SK-N-SH (cell line): Measurements from ENCODE around the gene SLC44A5.

Source experiments
- CTCF ChIP-seq: fragments of 200-600 bp; sonication (generic); IDR thresholded peaks from 2 replicates; pipeline ENCODE4 v1.6.1; 2017; ENCODE audit warnings: antibody characterized with exemption, mild to moderate bottlenecking, moderate library complexity
- EZH2phosphoT487 ChIP-seq: fragments of 200-600 bp; sonication (generic); IDR thresholded peaks from 2 replicates; pipeline ENCODE4 v1.6.1; 2017; ENCODE audit warnings: low read depth, mixed run types, mild to moderate bottlenecking, antibody characterized with exemption, moderate library complexity, borderline replicate concordance
- JUND ChIP-seq: IDR thresholded peaks from 2 replicates; pipeline ENCODE4 v1.4.0; 2012
- REST ChIP-seq: IDR thresholded peaks from 2 replicates; pipeline ENCODE4 v1.6.1; 2012; ENCODE audit warnings: mild to moderate bottlenecking, low read depth, low read length, moderate library complexity

- TF ChIP-seq CTCF (no peak), EZH2phosphoT487 (no peak), REST (no peak), JUND (no peak)
Measured at GRCh38 chr1:75618382-75618781, 7.5 kb upstream of the SLC44A5 start.
